GM12891 (cell line): ENCODE results near the gene ATP5PB.

Experiments
- POLR2A ChIP-seq: IDR thresholded peaks from 2 replicates; pipeline ENCODE4 v1.6.1; 2011; ENCODE audit warnings: low read depth, low read length, control low read depth
- SPI1 ChIP-seq: IDR thresholded peaks from 2 replicates; pipeline ENCODE4 v1.6.1; 2011; ENCODE audit warnings: low read depth, low read length, control low read depth

DNA sequence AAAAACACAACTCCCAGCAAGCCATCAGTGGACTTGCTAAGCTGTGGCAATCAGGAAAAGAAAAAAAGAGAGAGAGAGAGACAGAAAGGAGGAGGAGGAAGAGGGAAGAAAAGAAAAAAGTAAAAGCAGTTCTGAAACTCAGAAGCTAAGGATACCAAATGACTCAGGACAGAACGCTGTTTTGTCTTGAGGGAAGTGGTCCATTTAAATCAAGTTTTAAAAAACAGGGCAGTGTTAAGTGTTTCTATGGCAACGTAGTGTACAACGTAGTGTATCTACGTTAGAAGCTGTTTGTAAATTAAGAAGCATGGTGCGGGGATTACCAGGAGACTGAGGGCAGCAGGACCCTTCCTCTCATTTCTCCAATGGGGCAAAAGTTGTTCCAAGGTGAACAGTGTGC lies 48.3 kb downstream of the ATP5PB start:
- no peak for TF ChIP-seq POLR2A
- peak; percentile 58 for TF ChIP-seq SPI1
